D721Med (cell line): ENCODE data around the gene METTL27.

Experiments
- DNase-seq: peaks from one replicate; pipeline ENCODE4 v3.0.0; 2011; ENCODE audit warnings: low spot score; ENCODE audit not compliant: insufficient read length
- FAIRE-seq: peaks from 2 replicates; lab custom pipeline; 2011; peaks lifted over from hg19 to GRCh38; lab: Jason Lieb, UNC
- TF ChIP-seq, protein P1 (sequence below): IDR thresholded peaks from 2 replicates; pipeline ENCODE4 v1.5.1; 2012; ENCODE audit warnings: mild to moderate bottlenecking, control low read depth; ENCODE audit not compliant: insufficient read depth; ENCODE audit errors: missing control alignments

METTL27 gene

GRCh38 chr7:73842067-73842976 is at the start of gene METTL27:
METTL27 (minus strand) TSS chr7:73842516; CDS start chr7:73842140, 376 bp downstream.
- TF ChIP-seq, protein P1, sequence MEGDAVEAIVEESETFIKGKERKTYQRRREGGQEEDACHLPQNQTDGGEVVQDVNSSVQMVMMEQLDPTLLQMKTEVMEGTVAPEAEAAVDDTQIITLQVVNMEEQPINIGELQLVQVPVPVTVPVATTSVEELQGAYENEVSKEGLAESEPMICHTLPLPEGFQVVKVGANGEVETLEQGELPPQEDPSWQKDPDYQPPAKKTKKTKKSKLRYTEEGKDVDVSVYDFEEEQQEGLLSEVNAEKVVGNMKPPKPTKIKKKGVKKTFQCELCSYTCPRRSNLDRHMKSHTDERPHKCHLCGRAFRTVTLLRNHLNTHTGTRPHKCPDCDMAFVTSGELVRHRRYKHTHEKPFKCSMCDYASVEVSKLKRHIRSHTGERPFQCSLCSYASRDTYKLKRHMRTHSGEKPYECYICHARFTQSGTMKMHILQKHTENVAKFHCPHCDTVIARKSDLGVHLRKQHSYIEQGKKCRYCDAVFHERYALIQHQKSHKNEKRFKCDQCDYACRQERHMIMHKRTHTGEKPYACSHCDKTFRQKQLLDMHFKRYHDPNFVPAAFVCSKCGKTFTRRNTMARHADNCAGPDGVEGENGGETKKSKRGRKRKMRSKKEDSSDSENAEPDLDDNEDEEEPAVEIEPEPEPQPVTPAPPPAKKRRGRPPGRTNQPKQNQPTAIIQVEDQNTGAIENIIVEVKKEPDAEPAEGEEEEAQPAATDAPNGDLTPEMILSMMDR = no peak
- DNase-seq (peak; percentile 97), FAIRE-seq (no peak)

DNA sequence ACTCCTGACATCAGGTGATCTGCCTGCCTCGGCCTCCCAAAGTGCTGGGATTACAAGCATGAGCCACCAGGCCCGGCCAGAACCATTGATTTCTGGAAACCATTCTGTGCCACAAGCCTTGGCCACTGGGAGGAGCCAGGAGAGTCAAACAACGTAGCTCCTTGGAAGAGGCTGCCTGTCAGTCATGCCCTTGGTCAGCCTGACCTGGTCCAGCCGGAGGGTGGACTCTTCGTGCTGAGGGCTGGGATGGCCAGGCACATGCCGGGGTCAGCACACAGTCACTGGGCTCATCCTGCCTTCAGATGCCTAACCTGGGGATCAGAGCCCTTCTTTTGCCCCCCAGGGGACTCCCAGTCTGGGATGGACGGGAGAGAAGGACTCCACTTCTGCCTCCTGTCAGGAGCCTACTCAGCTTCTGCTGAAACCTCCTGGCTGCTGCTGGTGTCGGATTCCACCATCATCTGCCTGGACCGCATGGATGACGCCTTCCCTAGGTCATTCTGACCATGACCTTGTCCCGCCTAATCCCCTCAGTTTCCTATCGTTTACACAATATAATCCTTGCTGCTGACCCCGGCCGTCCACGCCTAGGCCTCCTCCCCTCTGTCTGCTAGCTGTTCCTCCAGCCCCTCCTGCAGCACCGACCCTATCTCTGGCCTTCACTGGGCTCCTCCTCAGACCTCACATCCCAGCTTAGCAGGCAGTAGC is 49.0 kb upstream of the METTL27 start:
- FAIRE-seq (no peak), DNase-seq (no peak)
- TF ChIP-seq, protein P1 = no peak

DNA sequence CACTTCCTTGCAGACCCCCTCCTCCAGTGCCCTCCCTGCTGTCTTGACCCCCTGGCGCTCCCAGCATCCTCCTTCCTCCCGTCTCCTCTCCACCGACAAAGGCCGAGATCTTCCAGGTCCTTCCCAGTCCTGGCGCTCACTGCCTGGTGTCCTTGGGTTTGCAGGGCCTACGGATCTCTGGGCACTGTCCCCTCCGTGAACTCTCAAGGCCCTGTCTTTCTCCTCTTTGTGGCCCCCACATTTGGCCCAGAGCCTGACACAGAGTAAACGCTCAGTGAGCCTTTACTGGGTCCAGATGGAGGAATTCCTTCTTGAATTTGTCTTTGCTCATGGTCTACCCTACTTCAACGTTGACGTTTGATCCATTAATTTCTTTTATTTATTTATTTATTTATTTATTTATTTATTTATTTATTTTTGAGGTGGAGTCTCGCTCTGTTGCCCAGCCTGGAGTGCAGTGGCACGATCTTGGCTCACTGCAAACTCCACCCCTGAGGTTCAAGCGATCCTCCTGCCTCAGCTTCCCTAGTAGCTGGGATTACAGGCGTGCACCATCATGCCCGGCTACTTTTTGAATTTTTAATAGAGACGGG is 48.3 kb upstream of the METTL27 start:
- FAIRE-seq = no peak
- TF ChIP-seq, protein P1 = no peak
- no peak for DNase-seq

DNA sequence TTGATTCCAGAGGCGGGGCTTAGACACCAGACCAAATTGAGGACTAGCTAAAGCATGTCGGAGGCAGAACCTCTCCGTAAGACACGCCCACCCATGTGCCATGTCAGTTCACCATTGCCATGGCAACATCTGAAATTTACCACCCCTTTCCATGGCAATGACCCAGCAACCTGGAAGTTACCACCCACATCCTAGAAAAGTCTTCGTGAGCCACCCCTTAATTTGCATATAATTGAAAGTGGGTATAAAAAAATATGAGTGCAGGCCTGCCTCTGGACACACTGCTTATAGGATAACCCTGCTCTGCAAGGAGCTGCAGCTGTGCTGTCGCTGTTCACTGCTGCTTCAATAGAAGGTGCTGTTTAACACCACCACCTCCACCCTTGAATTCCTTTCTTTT is 46.6 kb upstream of the METTL27 start:
- FAIRE-seq (no peak), DNase-seq (no peak)
- TF ChIP-seq, protein P1 = no peak

- FAIRE-seq (no peak), DNase-seq (no peak)
- TF ChIP-seq, protein P1 = no peak
Measured at GRCh38 chr7:73887762-73888161, 45.4 kb upstream of the METTL27 start.

DNA sequence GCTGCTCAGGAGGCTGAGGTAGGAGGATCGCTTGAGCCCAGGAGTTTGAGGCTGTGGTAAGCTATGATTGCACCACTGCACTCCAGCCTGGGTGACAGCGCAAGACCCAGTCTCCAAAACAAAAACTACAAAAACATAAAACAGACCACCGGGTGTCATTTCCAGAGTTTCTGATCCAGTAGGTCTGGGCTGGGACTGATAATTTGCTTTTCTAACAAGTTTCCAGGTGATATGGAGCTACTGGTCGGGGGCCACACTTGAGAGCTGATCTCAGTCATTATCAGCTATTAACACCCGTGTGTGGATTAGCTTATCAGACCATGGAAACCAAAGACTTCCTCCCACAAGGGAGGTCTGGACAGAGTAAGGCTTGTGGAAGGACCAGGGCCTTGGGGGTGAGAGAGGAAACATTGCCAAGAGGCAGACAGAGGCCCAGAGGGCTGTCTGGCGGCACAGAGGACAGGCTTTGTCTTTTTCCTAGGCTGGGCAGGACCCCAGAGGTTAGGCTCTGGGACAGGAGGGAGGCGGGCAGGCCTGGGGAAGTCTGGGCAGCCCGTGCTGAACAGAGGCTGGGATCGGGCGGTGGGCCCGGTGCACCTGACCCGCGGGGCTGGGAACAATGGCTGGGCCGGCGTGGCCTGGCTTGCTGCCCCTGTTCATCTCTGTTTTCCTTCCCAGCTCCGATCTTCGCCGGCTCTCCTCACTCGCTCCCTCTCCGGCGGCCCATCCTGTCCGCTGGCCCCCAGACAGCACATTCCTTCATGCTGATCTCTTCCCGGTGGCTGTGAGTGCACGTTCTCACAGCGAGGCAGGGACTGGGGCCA is 43.9 kb upstream of the METTL27 start:
- DNase-seq (no peak), FAIRE-seq (no peak)
- TF ChIP-seq, protein P1 = no peak
